ENCODE results near the gene ELMO1. TPM values are rescaled to one million over a fixed set of nuclear protein-coding genes. Genes with fewer than 3 reads are reported as not detected.

ELMO1 gene
- total RNA-seq, 1 experiment from 2014 or later = 1.1 TPM

- no TSS peak for BruUV-seq (replicated peaks)
- Histone ChIP-seq H3K4me2 (ENCODE audit: low read length) (no peak overlapping the region), H3K36me3 (ENCODE audit: control insufficient read depth in 1 of 2, insufficient read depth in 2 of 2, low read length in 2 of 2) (no peaks in the 10 kb centered on the region), H3K4me1 (ENCODE audit: control insufficient read depth in 1 of 2, insufficient read depth in 2 of 2, low read length in 2 of 2) (no peaks in the 10 kb centered on the region), H3K27ac (ENCODE audit: low read depth, low read length) (no peak overlapping the region), H3K79me2 (ENCODE audit: insufficient read depth, low read length) (no peaks in the 10 kb centered on the region), H3K9ac (ENCODE audit: low read length) (no peak overlapping the region), H3K27me3 (ENCODE audit: insufficient read depth, low read length) (no peaks in the 10 kb centered on the region), H3K9me2 (ENCODE audit: insufficient read depth) (no peaks in the 10 kb centered on the region), H2AFZ (ENCODE audit: low read depth, low read length, poor library complexity, severe bottlenecking) (no peak overlapping the region), H3K9me3 (ENCODE audit: control insufficient read depth in 1 of 2, insufficient read depth in 1 of 2, low read depth in 1 of 2, low read length in 2 of 2) (peaks cover 0 to 6% of the 10 kb centered on the region in 2 experiments; a peak in 1 of 4 replicates), H3K4me3 (replicated peaks in 1 of 2; ENCODE audit: low read depth in 1 of 2, low read length in 2 of 2) (no peak overlapping the region), H4K20me1 (ENCODE audit: insufficient read depth) (no peaks in the 10 kb centered on the region)
- POLR2A ChIA-PET = no interaction called here
- intact Hi-C loops (cut with micrococcal nuclease) = no loop called here
- CTCF ChIA-PET = no interaction called here
- no peak for TF ChIP-seq RAD21 (IDR thresholded peaks at IDR 0.05; ENCODE audit: low read depth)
- TF ChIP-seq CEBPB (IDR thresholded peaks at IDR 0.05; ENCODE audit: low read depth) = no peak
- no peak for TF ChIP-seq EZH2 (IDR thresholded peaks at IDR 0.05)
- no peak for TF ChIP-seq ZFX (IDR thresholded peaks at IDR 0.05)
- ATAC-seq = no peak
- RAD21 ChIA-PET (ENCODE audit: low non-redundant PET in 1 of 2, low total read pairs in 2 of 2, uncharacterized antibody in 2 of 2, unreplicated experiment in 2 of 2) = no interaction called here
- no peak for DNase-seq (ENCODE audit: low read depth, low spot score)
Observed at GRCh38 chr7:37006764-37007163, 441.9 kb downstream of the ELMO1 start.

- Histone ChIP-seq H3K9ac (ENCODE audit: low read length) (no peak overlapping the region), H3K4me2 (ENCODE audit: low read length) (no peak overlapping the region), H3K4me3 (replicated peaks in 1 of 2; ENCODE audit: low read depth in 1 of 2, low read length in 2 of 2) (no peak overlapping the region), H3K79me2 (ENCODE audit: insufficient read depth, low read length) (no peaks in the 10 kb centered on the region), H3K27ac (ENCODE audit: low read depth, low read length) (no peak overlapping the region), H3K4me1 (ENCODE audit: control insufficient read depth in 1 of 2, insufficient read depth in 2 of 2, low read length in 2 of 2) (no peaks in the 10 kb centered on the region), H3K9me2 (ENCODE audit: insufficient read depth) (no peaks in the 10 kb centered on the region), H3K27me3 (ENCODE audit: insufficient read depth, low read length) (no peaks in the 10 kb centered on the region), H3K36me3 (ENCODE audit: control insufficient read depth in 1 of 2, insufficient read depth in 2 of 2, low read length in 2 of 2) (no peaks in the 10 kb centered on the region), H2AFZ (ENCODE audit: low read depth, low read length, poor library complexity, severe bottlenecking) (no peak overlapping the region), H4K20me1 (ENCODE audit: insufficient read depth) (no peaks in the 10 kb centered on the region), H3K9me3 (ENCODE audit: control insufficient read depth in 1 of 2, insufficient read depth in 1 of 2, low read depth in 1 of 2, low read length in 2 of 2) (peaks cover 0 to 6% of the 10 kb centered on the region in 2 experiments; a peak in 1 of 4 replicates)
- ChIA-PET CTCF (no interaction called here), RAD21 (ENCODE audit: low non-redundant PET in 1 of 2, low total read pairs in 2 of 2, uncharacterized antibody in 2 of 2, unreplicated experiment in 2 of 2) (no interaction called here), POLR2A (no interaction called here)
- DNase-seq (ENCODE audit: low read depth, low spot score) (no peak), ATAC-seq (no peak)
- no TSS peak for BruUV-seq (replicated peaks)
- intact Hi-C loops (cut with micrococcal nuclease) = no loop called here
- TF ChIP-seq ZFX (IDR thresholded peaks at IDR 0.05) = no peak
- TF ChIP-seq YY1 (IDR thresholded peaks at IDR 0.05; ENCODE audit: extremely low read depth, insufficient replicate concordance, low read depth, low read length) = no peak
- TF ChIP-seq SIN3A (IDR thresholded peaks at IDR 0.05; ENCODE audit: low read depth) = no peak
- no peak for TF ChIP-seq ZNF274 (IDR thresholded peaks at IDR 0.05; ENCODE audit: low read depth, low read length)
- no peak for TF ChIP-seq POLR2AphosphoS5 (IDR thresholded peaks at IDR 0.05; ENCODE audit: low read depth, low read length)
- TF ChIP-seq POLR2A (IDR thresholded peaks at IDR 0.05; ENCODE audit: borderline replicate concordance, extremely low read depth, insufficient read depth, insufficient read length) = no peak
- TF ChIP-seq FOSL1 (IDR thresholded peaks at IDR 0.05; ENCODE audit: low read depth) = no peak
- TF ChIP-seq ATF3 (IDR thresholded peaks at IDR 0.05) = no peak
- no peak for TF ChIP-seq MAX (IDR thresholded peaks at IDR 0.05)
- no peak for TF ChIP-seq CTCF (IDR thresholded peaks at IDR 0.05 in 2 of 3, conservative IDR thresholded peaks at IDR 0.05 in 1 of 3; ENCODE audit: borderline replicate concordance in 1 of 3, insufficient read depth in 1 of 3, low read depth in 2 of 3, low read length in 2 of 3)
- TF ChIP-seq JUND (IDR thresholded peaks at IDR 0.05) = no peak
- TF ChIP-seq RAD21 (IDR thresholded peaks at IDR 0.05; ENCODE audit: low read depth) = no peak
- no peak for TF ChIP-seq EGR1 (IDR thresholded peaks at IDR 0.05; ENCODE audit: low read depth)
- no peak for TF ChIP-seq ZBTB33 (IDR thresholded peaks at IDR 0.05; ENCODE audit: extremely low read depth, insufficient replicate concordance, low read length)
- TF ChIP-seq TCF7L2 (IDR thresholded peaks at IDR 0.05; ENCODE audit: borderline replicate concordance, extremely low read depth, insufficient read depth, insufficient read length) = no peak
- no peak for TF ChIP-seq CBX3 (IDR thresholded peaks at IDR 0.05; ENCODE audit: low read depth)
- no peak for TF ChIP-seq ELF1 (IDR thresholded peaks at IDR 0.05; ENCODE audit: borderline replicate concordance, low read depth)
Observed at GRCh38 chr7:37000511-37000910, 448.2 kb downstream of the ELMO1 start.
